Endothelial cell of umbilical vein (primary cell): ENCODE measurements around the gene DMD. TPM values are rescaled to one million over a fixed set of nuclear protein-coding genes. Genes with fewer than 3 reads are reported as not detected.

Experiments
- BruUV-seq: library from RNA; stranded (reverse); fragments of 400-500 nt; replicated peaks from 2 replicates; lab custom pipeline; 2021; lab: Mats Ljungman, UMichigan
- CTCF ChIA-PET: fragments of 300-600, 350-600 bp; sonication (Branson Sonifier 250); formaldehyde crosslinking; loops from one replicate; lab custom pipeline; 2021; ENCODE audit warnings: antibody characterized with exemption, inconsistent platforms; lab: Charles Lee
- POLR2A ChIA-PET: fragments of 300-600, 350-600 bp; sonication (Branson Sonifier 250); formaldehyde crosslinking; loops from one replicate; lab custom pipeline; 2021; ENCODE audit warnings: antibody characterized with exemption, inconsistent platforms; lab: Charles Lee
- DNase-seq: peaks from one replicate; pipeline ENCODE4 v3.0.0-alpha.2; 2011; ENCODE audit warnings: low read depth, low spot score
- FAIRE-seq: peaks from 2 replicates; lab custom pipeline; 2011; peaks lifted over from hg19 to GRCh38; lab: Jason Lieb, UNC
- H2AFZ ChIP-seq: 2 replicates; pipeline ENCODE4 v1.6.0; 2012; ENCODE audit warnings: low read depth, low read length, control low read depth, inconsistent platforms
- H3K27ac ChIP-seq: 2 replicates; pipeline ENCODE4 v1.5.1; 2011; ENCODE audit warnings: low read depth, mild to moderate bottlenecking, control low read depth, low read length, moderate library complexity; ENCODE audit not compliant: insufficient read depth
- H3K27me3 ChIP-seq, 2 experiments: 2 replicates each; pipeline versions ENCODE4 v1.6.0 to v1.6.1; 2011; ENCODE audit warnings: low read length in 2 of 2, mixed read lengths in 1 of 2; ENCODE audit not compliant: control insufficient read depth in 2 of 2, insufficient read depth in 2 of 2
- H3K36me3 ChIP-seq, 2 experiments: 2 replicates in 1 of 2; 3 replicates in 1 of 2; pipeline ENCODE4 v1.5.1; 2011; ENCODE audit warnings: low read length in 2 of 2, mild to moderate bottlenecking in 1 of 2, moderate library complexity in 1 of 2; ENCODE audit not compliant: control insufficient read depth in 2 of 2, insufficient read depth in 2 of 2; ENCODE audit errors: extremely low read depth in 1 of 2
- H3K4me1 ChIP-seq: 3 replicates; pipeline ENCODE4 v1.5.1; 2011; ENCODE audit warnings: mild to moderate bottlenecking, low read length; ENCODE audit not compliant: control insufficient read depth, insufficient read depth; ENCODE audit errors: extremely low read depth
- H3K4me2 ChIP-seq: 2 replicates; pipeline ENCODE4 v1.6.1; 2011; ENCODE audit warnings: low read length, control low read depth, mixed read lengths; ENCODE audit not compliant: insufficient read depth
- H3K4me3 ChIP-seq, 3 experiments: fragments of 200-600 bp in 1 of 3; sonication (generic), shearing (Covaris generic) in 1 of 3; replicated peaks in 1 of 3; 2 replicates each; pipeline ENCODE4 v1.5.1; 2011 to 2016; ENCODE audit warnings: control low read depth in 3 of 3, low read length in 3 of 3, mild to moderate bottlenecking in 2 of 3, inconsistent platforms in 1 of 3, low read depth in 1 of 3, moderate library complexity in 1 of 3; ENCODE audit not compliant: insufficient read depth in 1 of 3
- H3K79me2 ChIP-seq: 2 replicates; pipeline ENCODE4 v1.6.0; 2012; ENCODE audit warnings: low read length, inconsistent platforms; ENCODE audit not compliant: control insufficient read depth, insufficient read depth
- H3K9ac ChIP-seq: replicated peaks from 2 replicates; pipeline ENCODE3; 2011; ENCODE audit warnings: low read length, control low read depth; ENCODE audit not compliant: insufficient read depth; ENCODE audit errors: extremely low read depth
- H3K9me1 ChIP-seq: replicated peaks from 3 replicates; pipeline ENCODE4 v1.6.0; 2011; ENCODE audit warnings: mild to moderate bottlenecking, low read length; ENCODE audit not compliant: control insufficient read depth, insufficient read depth; ENCODE audit errors: extremely low read depth
- H3K9me3 ChIP-seq: replicated peaks from 2 replicates; pipeline ENCODE4 v1.5.1; 2012; ENCODE audit warnings: low read length, inconsistent platforms; ENCODE audit not compliant: control insufficient read depth, insufficient read depth
- H4K20me1 ChIP-seq: replicated peaks from 2 replicates; pipeline ENCODE3; 2011; ENCODE audit warnings: mild to moderate bottlenecking, low read length; ENCODE audit not compliant: control insufficient read depth, insufficient read depth; ENCODE audit errors: extremely low read depth
- EZH2 ChIP-seq: IDR thresholded peaks from 2 replicates; pipeline ENCODE4 v1.6.1; 2012; ENCODE audit warnings: borderline replicate concordance, low read depth, mild to moderate bottlenecking, moderate library complexity, low read length, inconsistent platforms; ENCODE audit not compliant: severe bottlenecking
- FOS ChIP-seq: IDR thresholded peaks from 2 replicates; pipeline ENCODE4 v1.6.1; 2011; ENCODE audit warnings: mild to moderate bottlenecking, low read length, moderate library complexity, borderline replicate concordance; ENCODE audit not compliant: insufficient read depth
- GATA2 ChIP-seq: IDR thresholded peaks from 2 replicates; pipeline ENCODE4 v1.7.0; 2011; ENCODE audit warnings: low read depth, mild to moderate bottlenecking, moderate library complexity, mixed read lengths, low read length; ENCODE audit not compliant: insufficient read length, insufficient read depth
- JUN ChIP-seq: IDR thresholded peaks from 2 replicates; pipeline ENCODE4 v1.6.1; 2011; ENCODE audit warnings: borderline replicate concordance, low read depth; ENCODE audit not compliant: insufficient read length, insufficient read depth
- MYC ChIP-seq: IDR thresholded peaks from one replicate; pipeline ENCODE4 v1.6.1; 2011; ENCODE audit warnings: mild to moderate bottlenecking, low read depth, low read length
- POLR2A ChIP-seq: IDR thresholded peaks from 2 replicates; pipeline ENCODE4 v1.6.1; 2012; ENCODE audit warnings: low read depth, mild to moderate bottlenecking, control low read depth, low read length
- POLR2AphosphoS5 ChIP-seq: IDR thresholded peaks from 2 replicates; pipeline ENCODE4 v1.6.1; 2012; ENCODE audit warnings: low read depth, mild to moderate bottlenecking, control low read depth, low read length, moderate library complexity; ENCODE audit not compliant: insufficient read depth
- dilution Hi-C: fragments of 300-500 bp; cut with MboI; formaldehyde crosslinking; loops from one replicate; pipeline ENCODE4 v1.15.0; 2019; ENCODE audit warnings: low sequenced_read_pairs; ENCODE audit not compliant: extremely low pct_ligation_motif_present
- intact Hi-C: fragments of 100-400 bp; cut with micrococcal nuclease; formaldehyde crosslinking; loops from one replicate; pipeline ENCODE4 v1.10.0; 2022
- polyA plus RNA-seq, 4 experiments: library from polyadenylated mRNA; depleted of rRNA in 3 of 4; stranded (reverse) in 3 of 4; unstranded in 1 of 4; fragments of >200 nt; gene quantifications; 2 replicates each; pipeline versions ENCODE4 v1.2.1 to v1.2.3, GENCODE V29; 2011 to 2012; ENCODE audit warnings: missing spikeins in 1 of 4
- total RNA-seq: library from RNA; stranded (reverse); gene quantifications from 2 replicates; pipeline ENCODE4 v1.2.3, GENCODE V29; 2021
- TF ChIP-seq, protein P1 (sequence below), 2 donors: IDR thresholded peaks; 1 replicate in 1 of 2; 2 replicates in 1 of 2; pipeline ENCODE4 v1.5.1; 2011; ENCODE audit warnings: low read length in 2 of 2, mild to moderate bottlenecking in 2 of 2, moderate library complexity in 2 of 2, control low read depth in 1 of 2, inconsistent platforms in 1 of 2, low read depth in 1 of 2; ENCODE audit not compliant: insufficient read depth in 1 of 2; ENCODE audit errors: extremely low read depth in 1 of 2
- TF ChIP-seq, protein P2 (sequence below): IDR thresholded peaks from 2 replicates; pipeline ENCODE4 v1.6.1; 2011; ENCODE audit not compliant: insufficient read depth, insufficient read length

Gene DMD
- total and polyA plus RNA-seq, 2 donors (not counting 3 experiments of a cell fraction or from before 2014, with no cell fraction given) = 7.3 to 9.0 TPM

DNA sequence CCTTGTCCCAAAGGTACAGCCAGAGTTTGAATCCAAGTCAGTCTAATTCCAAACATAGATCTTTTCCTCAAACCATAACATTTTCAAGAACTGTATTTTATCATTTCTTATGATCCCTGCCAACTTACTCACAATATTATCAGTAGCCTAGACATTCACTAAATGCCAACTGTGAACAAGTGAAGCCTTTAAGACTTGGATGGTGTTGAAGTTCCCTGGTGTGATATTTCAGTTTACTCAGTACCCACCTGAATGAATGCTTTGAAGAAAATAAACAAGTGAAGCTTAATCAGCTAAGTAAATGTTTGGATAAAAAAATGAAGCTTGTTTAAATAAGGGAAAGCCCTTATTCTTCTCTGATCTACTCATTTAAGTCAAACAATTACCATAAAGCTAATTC is 1028.3 kb downstream of the DMD start:
- no peak for FAIRE-seq
- H3K4me2 ChIP-seq = no peak overlapping the region
- POLR2A ChIA-PET = no interaction called here

More for the DNA sequence above, 1028.3 kb downstream of the DMD start:
- CTCF ChIA-PET = no interaction called here
- Histone ChIP-seq H3K9me1 (no peaks in the 10 kb centered on the region), H3K4me1 (no peaks in the 10 kb centered on the region), H2AFZ (no peak overlapping the region), H3K27ac (no peak overlapping the region), H3K36me3 (no peaks in the 10 kb centered on the region), H4K20me1 (no peaks in the 10 kb centered on the region), H3K4me3 (no peak overlapping the region), H3K9ac (no peak overlapping the region), H3K9me3 (no peaks in the 10 kb centered on the region), H3K27me3 (no peaks in the 10 kb centered on the region), H3K79me2 (no peaks in the 10 kb centered on the region)
- intact Hi-C loops (no loop called here), dilution Hi-C loops (no loop called here)
- no peak for TF ChIP-seq POLR2AphosphoS5
- TF ChIP-seq MYC = no peak
- no peak for TF ChIP-seq JUN
- TF ChIP-seq FOS = no peak
- TF ChIP-seq, protein P1, sequence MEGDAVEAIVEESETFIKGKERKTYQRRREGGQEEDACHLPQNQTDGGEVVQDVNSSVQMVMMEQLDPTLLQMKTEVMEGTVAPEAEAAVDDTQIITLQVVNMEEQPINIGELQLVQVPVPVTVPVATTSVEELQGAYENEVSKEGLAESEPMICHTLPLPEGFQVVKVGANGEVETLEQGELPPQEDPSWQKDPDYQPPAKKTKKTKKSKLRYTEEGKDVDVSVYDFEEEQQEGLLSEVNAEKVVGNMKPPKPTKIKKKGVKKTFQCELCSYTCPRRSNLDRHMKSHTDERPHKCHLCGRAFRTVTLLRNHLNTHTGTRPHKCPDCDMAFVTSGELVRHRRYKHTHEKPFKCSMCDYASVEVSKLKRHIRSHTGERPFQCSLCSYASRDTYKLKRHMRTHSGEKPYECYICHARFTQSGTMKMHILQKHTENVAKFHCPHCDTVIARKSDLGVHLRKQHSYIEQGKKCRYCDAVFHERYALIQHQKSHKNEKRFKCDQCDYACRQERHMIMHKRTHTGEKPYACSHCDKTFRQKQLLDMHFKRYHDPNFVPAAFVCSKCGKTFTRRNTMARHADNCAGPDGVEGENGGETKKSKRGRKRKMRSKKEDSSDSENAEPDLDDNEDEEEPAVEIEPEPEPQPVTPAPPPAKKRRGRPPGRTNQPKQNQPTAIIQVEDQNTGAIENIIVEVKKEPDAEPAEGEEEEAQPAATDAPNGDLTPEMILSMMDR (IDR thresholded peaks at IDR 0.05; ENCODE audit: extremely low read depth in 1 of 2, insufficient read depth in 1 of 2, low read depth in 1 of 2, low read length in 2 of 2) = no peak
- no peak for TF ChIP-seq GATA2
- TF ChIP-seq, protein P2, sequence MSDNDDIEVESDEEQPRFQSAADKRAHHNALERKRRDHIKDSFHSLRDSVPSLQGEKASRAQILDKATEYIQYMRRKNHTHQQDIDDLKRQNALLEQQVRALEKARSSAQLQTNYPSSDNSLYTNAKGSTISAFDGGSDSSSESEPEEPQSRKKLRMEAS = no peak
- TF ChIP-seq POLR2A = no peak
- TF ChIP-seq EZH2 = no peak
- no peak for DNase-seq
- BruUV-seq = no TSS peak
